Choroid plexus epithelial cell (primary cell): ENCODE measurements around the gene INSC.

ENCODE experiments used
- DNase-seq: peaks from one replicate; pipeline ENCODE4 v3.0.0-alpha.2; 2010; ENCODE audit warnings: low read depth
- H3K4me3 ChIP-seq: 2 replicates; pipeline ENCODE4 v1.5.1; 2011; ENCODE audit warnings: low read depth, mild to moderate bottlenecking, control low read depth, low read length, moderate library complexity
- CTCF ChIP-seq: conservative IDR thresholded peaks from 2 replicates; pipeline ENCODE4 v1.5.1; 2011; ENCODE audit warnings: low read depth, mild to moderate bottlenecking, control low read depth, inconsistent platforms, low read length, moderate library complexity

INSC gene

GRCh38 chr11:15222777-15223176, 108.1 kb downstream of the INSC start:
- H3K4me3 ChIP-seq, result no peak overlapping the region
- TF ChIP-seq CTCF, result no peak
- DNase-seq, result no peak

GRCh38 chr11:15223318-15223717, 108.6 kb downstream of the INSC start:
- no peak for DNase-seq
- TF ChIP-seq CTCF, result no peak
- no peak overlapping the region for H3K4me3 ChIP-seq

GRCh38 chr11:15224466-15224865, 109.7 kb downstream of the INSC start:
- H3K4me3 ChIP-seq, result no peak overlapping the region
- no peak for DNase-seq
- TF ChIP-seq CTCF, result no peak

- no peak for TF ChIP-seq CTCF
- no peak for DNase-seq
- no peak overlapping the region for H3K4me3 ChIP-seq
These were observed 112.3 kb downstream of the INSC start for GRCh38 chr11:15227011-15227410.

GRCh38 chr11:15228331-15228849, 113.7 kb downstream of the INSC start:
- no peak for DNase-seq
- no peak overlapping the region for H3K4me3 ChIP-seq
- TF ChIP-seq CTCF, result no peak

- DNase-seq, result peak; percentile 24
- TF ChIP-seq CTCF, result no peak
These were observed 114.3 kb downstream of the INSC start for GRCh38 chr11:15229069-15229468.

GRCh38 chr11:15232496-15232895, 117.8 kb downstream of the INSC start:
- no peak overlapping the region for H3K4me3 ChIP-seq
- no peak for TF ChIP-seq CTCF
- DNase-seq, result no peak

More at GRCh38 chr11:15229069-15229468, 114.3 kb downstream of the INSC start:
- no peak overlapping the region for H3K4me3 ChIP-seq
